Measurements from ENCODE around the gene TMEM62. TPM values are rescaled to one million over a fixed set of nuclear protein-coding genes. Genes with fewer than 3 reads are reported as not detected.
A peak's percentile ranks its signal among the peaks of the same experiment; 100 is the strongest.

TMEM62 gene
- 10 to 100 TPM in 1 of 2 donors, 1 to 10 TPM in 1; 7.6 to 12.8 TPM for polyA plus RNA-seq

DNA sequence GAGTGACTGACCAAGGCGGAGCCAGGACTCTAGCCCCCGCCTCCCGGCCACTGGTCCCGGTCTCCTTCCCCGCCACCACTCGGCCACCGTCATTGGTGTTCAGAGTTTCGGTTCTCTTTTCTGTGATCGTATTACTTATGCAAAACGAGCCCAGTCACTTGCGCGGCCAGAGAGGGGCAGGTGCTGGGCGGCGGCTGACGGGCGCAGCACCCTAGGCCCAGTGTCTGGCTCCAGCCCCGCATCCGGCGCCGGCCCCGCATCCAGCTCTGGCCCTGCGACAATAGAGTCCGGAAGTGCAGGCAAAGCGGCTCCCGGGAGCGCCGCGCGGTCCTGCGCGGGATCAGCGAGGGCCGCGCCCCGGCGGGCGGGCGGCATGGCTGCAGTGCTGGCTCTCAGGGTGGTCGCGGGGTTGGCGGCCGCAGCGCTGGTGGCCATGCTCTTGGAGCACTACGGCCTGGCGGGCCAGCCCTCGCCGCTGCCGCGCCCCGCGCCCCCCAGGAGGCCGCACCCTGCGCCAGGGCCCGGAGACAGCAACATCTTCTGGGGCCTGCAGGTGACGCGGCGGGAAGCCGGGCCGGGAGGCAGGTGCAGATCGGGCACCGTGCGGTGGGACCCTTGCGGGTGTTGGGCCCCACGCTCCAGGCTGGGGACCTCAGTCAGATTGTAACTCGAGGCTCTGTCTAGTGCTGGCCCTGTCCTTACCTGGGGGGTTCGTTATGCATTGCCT, at the start of gene TMEM62:
Gene TMEM62, plus strand, starts transcription at position 157 of the 727 bp plus-strand sequence. Its CDS starts 217 bp downstream, at position 374.
- WGBS, 2 donors, result 0 to 1% methylated on average over 44 to 66 of the region's 66 CpGs
- Histone ChIP-seq H3K27me3 (ENCODE audit: control insufficient read depth in 1 of 2, insufficient read depth in 2 of 2, low read length in 2 of 2) (no peaks in the 10 kb centered on the region), H3K9me3 (ENCODE audit: control insufficient read depth in 2 of 2, insufficient read depth in 1 of 2, low read depth in 1 of 2, low read length in 1 of 2) (no peaks in the 10 kb centered on the region), H3K4me3 (ENCODE audit: low read depth in 1 of 2, low read length in 2 of 2) (peak within 1 kb of the TSS; percentile 93 to 96), H3K36me3 (ENCODE audit: control insufficient read depth in 2 of 2, insufficient read depth in 2 of 2, low read length in 1 of 2) (peaks cover 0 to 4% of the 10 kb centered on the region in 2 donors), H3K27ac (ENCODE audit: low read depth in 2 of 2, low read length in 1 of 2) (peak within 1 kb of the TSS; percentile 84 to 96), H3K4me1 (ENCODE audit: control insufficient read depth in 2 of 2, insufficient read depth in 2 of 2, low read length in 1 of 2) (no peaks in the 10 kb centered on the region)

DNA sequence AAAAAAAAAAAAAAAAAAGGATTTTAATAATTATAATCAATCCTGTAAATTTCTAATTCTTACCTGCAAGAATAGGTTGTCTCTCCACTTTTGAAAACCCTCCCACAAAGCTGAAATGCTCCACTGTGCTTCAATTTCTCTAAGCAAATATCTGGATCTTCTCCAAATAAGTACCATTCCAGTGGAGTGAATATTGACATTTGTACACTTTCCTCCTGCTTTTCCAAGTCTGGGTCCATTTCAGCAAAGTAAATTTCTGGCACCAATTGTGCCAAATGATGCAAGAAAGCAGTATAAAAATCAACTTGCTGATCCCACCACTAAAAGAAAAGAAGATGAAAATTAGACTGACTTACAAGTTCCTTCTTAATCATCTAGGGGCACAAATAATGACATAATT, 47.5 kb upstream of the TMEM62 start:
- H3K4me3 ChIP-seq (ENCODE audit: low read depth in 1 of 2, low read length in 2 of 2), result no peak overlapping the region
- H3K4me1 ChIP-seq (ENCODE audit: control insufficient read depth in 2 of 2, insufficient read depth in 2 of 2, low read length in 1 of 2), result no peaks in the 10 kb centered on the region
- H3K9me3 ChIP-seq (ENCODE audit: control insufficient read depth in 2 of 2, insufficient read depth in 1 of 2, low read depth in 1 of 2, low read length in 1 of 2), result no peaks in the 10 kb centered on the region
- H3K27me3 ChIP-seq (ENCODE audit: control insufficient read depth in 1 of 2, insufficient read depth in 2 of 2, low read length in 2 of 2), result no peaks in the 10 kb centered on the region
- no peaks in the 10 kb centered on the region for H3K36me3 ChIP-seq (ENCODE audit: control insufficient read depth in 2 of 2, insufficient read depth in 2 of 2, low read length in 1 of 2)
- H3K27ac ChIP-seq (ENCODE audit: low read depth in 2 of 2, low read length in 1 of 2), result no peak overlapping the region

GRCh38 chr15:43086551-43086950, 46.8 kb upstream of the TMEM62 start:
- H3K27me3 ChIP-seq (ENCODE audit: control insufficient read depth in 1 of 2, insufficient read depth in 2 of 2, low read length in 2 of 2), result no peaks in the 10 kb centered on the region

DNA sequence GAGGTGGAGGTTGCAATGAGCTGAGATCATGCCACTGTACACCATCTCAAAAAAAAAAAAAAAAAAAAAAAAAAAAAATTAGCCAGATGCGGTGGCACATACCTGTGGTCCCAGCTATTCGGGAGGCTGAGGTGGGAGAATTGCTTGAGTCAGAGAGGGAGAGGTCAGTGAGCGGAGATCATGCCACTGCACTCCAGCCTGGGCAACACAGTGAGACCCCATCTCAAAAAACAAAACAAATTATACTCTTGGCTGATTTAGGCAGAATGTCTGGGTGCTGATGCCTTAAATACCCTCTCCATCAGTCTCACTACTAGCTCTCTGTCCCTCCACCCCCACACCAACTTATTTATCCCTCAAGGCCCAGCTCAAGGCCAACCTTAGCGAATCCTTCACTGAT, 41.5 kb upstream of the TMEM62 start:
- Histone ChIP-seq H3K4me3 (ENCODE audit: low read depth in 1 of 2, low read length in 2 of 2) (no peak overlapping the region), H3K27ac (ENCODE audit: low read depth in 2 of 2, low read length in 1 of 2) (no peak overlapping the region), H3K4me1 (ENCODE audit: control insufficient read depth in 2 of 2, insufficient read depth in 2 of 2, low read length in 1 of 2) (no peaks in the 10 kb centered on the region), H3K27me3 (ENCODE audit: control insufficient read depth in 1 of 2, insufficient read depth in 2 of 2, low read length in 2 of 2) (no peaks in the 10 kb centered on the region), H3K36me3 (ENCODE audit: control insufficient read depth in 2 of 2, insufficient read depth in 2 of 2, low read length in 1 of 2) (no peaks in the 10 kb centered on the region), H3K9me3 (ENCODE audit: control insufficient read depth in 2 of 2, insufficient read depth in 1 of 2, low read depth in 1 of 2, low read length in 1 of 2) (no peaks in the 10 kb centered on the region)
- WGBS, 2 donors, result 98% methylated on average over 4 of the region's 4 CpGs

More at GRCh38 chr15:43086551-43086950, 46.8 kb upstream of the TMEM62 start:
- 57 to 62% methylated on average over 1 of the region's 1 CpG for WGBS, 2 donors
- Histone ChIP-seq H3K27ac (ENCODE audit: low read depth in 2 of 2, low read length in 1 of 2) (no peak overlapping the region), H3K4me3 (ENCODE audit: low read depth in 1 of 2, low read length in 2 of 2) (no peak overlapping the region), H3K36me3 (ENCODE audit: control insufficient read depth in 2 of 2, insufficient read depth in 2 of 2, low read length in 1 of 2) (no peaks in the 10 kb centered on the region), H3K4me1 (ENCODE audit: control insufficient read depth in 2 of 2, insufficient read depth in 2 of 2, low read length in 1 of 2) (no peaks in the 10 kb centered on the region), H3K9me3 (ENCODE audit: control insufficient read depth in 2 of 2, insufficient read depth in 1 of 2, low read depth in 1 of 2, low read length in 1 of 2) (no peaks in the 10 kb centered on the region)

DNA sequence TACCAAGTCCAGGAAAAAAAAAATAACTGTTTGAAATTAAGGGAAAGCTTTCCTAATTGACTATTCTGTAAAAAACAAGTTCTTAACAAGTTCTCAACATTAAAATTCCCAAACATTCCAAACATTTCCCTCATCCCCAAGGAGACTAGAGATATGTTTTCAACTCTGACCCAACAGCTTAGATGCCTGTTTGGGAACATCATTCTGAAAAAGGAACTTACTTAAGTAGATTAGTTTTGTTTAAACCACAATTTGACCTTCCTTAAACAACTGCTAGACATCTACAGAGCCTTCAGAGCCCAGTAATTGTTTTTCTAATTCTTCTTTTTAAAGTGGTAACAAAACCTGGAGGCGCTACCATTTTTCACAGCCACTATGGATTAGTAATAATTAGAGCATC, 40.4 kb upstream of the TMEM62 start:
- H3K36me3 ChIP-seq (ENCODE audit: control insufficient read depth in 2 of 2, insufficient read depth in 2 of 2, low read length in 1 of 2), result no peaks in the 10 kb centered on the region
- H3K27me3 ChIP-seq (ENCODE audit: control insufficient read depth in 1 of 2, insufficient read depth in 2 of 2, low read length in 2 of 2), result no peaks in the 10 kb centered on the region
- WGBS, 2 donors, result 79 to 82% methylated on average over 1 of the region's 1 CpG
- H3K4me3 ChIP-seq (ENCODE audit: low read depth in 1 of 2, low read length in 2 of 2), result no peak overlapping the region
- H3K27ac ChIP-seq (ENCODE audit: low read depth in 2 of 2, low read length in 1 of 2), result no peak overlapping the region
- no peaks in the 10 kb centered on the region for H3K4me1 ChIP-seq (ENCODE audit: control insufficient read depth in 2 of 2, insufficient read depth in 2 of 2, low read length in 1 of 2)
- no peaks in the 10 kb centered on the region for H3K9me3 ChIP-seq (ENCODE audit: control insufficient read depth in 2 of 2, insufficient read depth in 1 of 2, low read depth in 1 of 2, low read length in 1 of 2)

DNA sequence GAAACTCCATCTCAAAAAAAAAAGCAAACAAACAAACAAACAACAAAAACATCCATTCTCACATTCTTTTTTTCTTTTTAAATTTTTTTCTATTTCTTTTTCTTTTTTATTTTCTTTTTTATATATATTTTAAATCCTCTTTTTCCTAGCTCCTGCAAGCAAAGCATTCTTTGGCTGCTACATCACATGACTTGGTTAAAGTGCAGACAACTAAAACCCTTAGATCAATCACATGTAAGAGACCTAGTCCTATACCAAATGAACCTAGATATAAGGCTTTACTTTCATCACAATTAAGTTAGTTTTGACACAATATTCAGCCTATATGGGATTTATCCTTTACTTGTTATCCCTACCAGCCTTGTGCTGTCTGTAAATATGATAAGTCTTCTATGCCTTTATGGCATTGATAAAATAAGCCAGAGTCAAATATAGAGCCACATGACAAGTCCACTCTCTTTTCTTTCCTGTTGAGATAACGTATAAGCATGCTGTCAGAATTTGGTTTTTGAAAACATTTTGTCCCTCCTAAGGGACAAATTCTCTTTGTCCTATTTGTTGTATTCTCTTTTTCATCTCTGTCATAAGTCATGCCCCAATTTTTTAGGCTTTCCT, 38.9 kb upstream of the TMEM62 start:
- 72 to 81% methylated on average over 1 of the region's 1 CpG for WGBS, 2 donors
- no peak overlapping the region for H3K27ac ChIP-seq (ENCODE audit: low read depth in 2 of 2, low read length in 1 of 2)

GRCh38 chr15:43095243-43095642, 38.1 kb upstream of the TMEM62 start:
- Histone ChIP-seq H3K27me3 (ENCODE audit: control insufficient read depth in 1 of 2, insufficient read depth in 2 of 2, low read length in 2 of 2) (no peaks in the 10 kb centered on the region), H3K27ac (ENCODE audit: low read depth in 2 of 2, low read length in 1 of 2) (no peak overlapping the region), H3K4me3 (ENCODE audit: low read depth in 1 of 2, low read length in 2 of 2) (no peak overlapping the region), H3K4me1 (ENCODE audit: control insufficient read depth in 2 of 2, insufficient read depth in 2 of 2, low read length in 1 of 2) (no peaks in the 10 kb centered on the region), H3K36me3 (ENCODE audit: control insufficient read depth in 2 of 2, insufficient read depth in 2 of 2, low read length in 1 of 2) (no peaks in the 10 kb centered on the region), H3K9me3 (ENCODE audit: control insufficient read depth in 2 of 2, insufficient read depth in 1 of 2, low read depth in 1 of 2, low read length in 1 of 2) (no peaks in the 10 kb centered on the region)
- WGBS, 2 donors, result 13 to 30% methylated on average over 1 of the region's 1 CpG

More for the DNA sequence above, 38.9 kb upstream of the TMEM62 start:
- H3K9me3 ChIP-seq (ENCODE audit: control insufficient read depth in 2 of 2, insufficient read depth in 1 of 2, low read depth in 1 of 2, low read length in 1 of 2), result no peaks in the 10 kb centered on the region
- no peaks in the 10 kb centered on the region for H3K36me3 ChIP-seq (ENCODE audit: control insufficient read depth in 2 of 2, insufficient read depth in 2 of 2, low read length in 1 of 2)
- H3K4me1 ChIP-seq (ENCODE audit: control insufficient read depth in 2 of 2, insufficient read depth in 2 of 2, low read length in 1 of 2), result no peaks in the 10 kb centered on the region
- no peak overlapping the region for H3K4me3 ChIP-seq (ENCODE audit: low read depth in 1 of 2, low read length in 2 of 2)
- H3K27me3 ChIP-seq (ENCODE audit: control insufficient read depth in 1 of 2, insufficient read depth in 2 of 2, low read length in 2 of 2), result no peaks in the 10 kb centered on the region

DNA sequence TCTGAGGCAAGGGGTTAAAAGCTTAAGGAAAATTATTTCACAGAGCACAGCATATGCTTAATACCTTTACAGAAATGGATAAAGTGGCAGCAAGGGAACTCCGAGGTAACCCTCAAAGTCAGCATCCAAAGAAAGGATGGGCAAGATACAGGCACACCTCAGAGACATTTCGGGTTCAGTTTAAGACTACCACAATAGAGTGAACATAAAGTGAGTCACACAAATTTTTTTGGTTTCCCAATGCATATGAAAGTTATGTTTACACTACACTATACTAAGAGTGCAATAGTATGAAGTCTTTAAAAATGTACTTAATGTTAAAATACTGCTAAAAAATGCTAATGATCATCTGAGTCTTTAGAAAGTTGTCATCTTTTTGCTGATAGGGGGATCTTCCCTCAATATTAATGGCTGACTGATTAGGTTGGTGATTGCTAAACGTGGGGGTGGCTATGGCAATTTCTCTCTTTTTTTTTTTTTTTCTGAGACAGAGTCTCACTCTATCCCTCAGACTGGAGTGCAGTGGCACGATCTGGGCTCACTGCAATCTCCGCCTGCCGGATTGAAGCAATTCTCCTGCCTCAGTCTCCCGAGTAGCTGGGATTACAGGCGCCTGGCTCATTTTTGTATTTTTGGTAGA, 37.6 kb upstream of the TMEM62 start:
- Histone ChIP-seq H3K36me3 (ENCODE audit: control insufficient read depth in 2 of 2, insufficient read depth in 2 of 2, low read length in 1 of 2) (no peaks in the 10 kb centered on the region), H3K27me3 (ENCODE audit: control insufficient read depth in 1 of 2, insufficient read depth in 2 of 2, low read length in 2 of 2) (no peaks in the 10 kb centered on the region), H3K9me3 (ENCODE audit: control insufficient read depth in 2 of 2, insufficient read depth in 1 of 2, low read depth in 1 of 2, low read length in 1 of 2) (no peaks in the 10 kb centered on the region), H3K27ac (ENCODE audit: low read depth in 2 of 2, low read length in 1 of 2) (no peak overlapping the region), H3K4me1 (ENCODE audit: control insufficient read depth in 2 of 2, insufficient read depth in 2 of 2, low read length in 1 of 2) (no peaks in the 10 kb centered on the region), H3K4me3 (ENCODE audit: low read depth in 1 of 2, low read length in 2 of 2) (no peak overlapping the region)
- 78 to 80% methylated on average over 8 of the region's 8 CpGs for WGBS, 2 donors

GRCh38 chr15:43096411-43096810, 37.0 kb upstream of the TMEM62 start:
- Histone ChIP-seq H3K27ac (ENCODE audit: low read depth in 2 of 2, low read length in 1 of 2) (no peak overlapping the region), H3K27me3 (ENCODE audit: control insufficient read depth in 1 of 2, insufficient read depth in 2 of 2, low read length in 2 of 2) (no peaks in the 10 kb centered on the region), H3K36me3 (ENCODE audit: control insufficient read depth in 2 of 2, insufficient read depth in 2 of 2, low read length in 1 of 2) (no peaks in the 10 kb centered on the region), H3K9me3 (ENCODE audit: control insufficient read depth in 2 of 2, insufficient read depth in 1 of 2, low read depth in 1 of 2, low read length in 1 of 2) (no peaks in the 10 kb centered on the region), H3K4me3 (ENCODE audit: low read depth in 1 of 2, low read length in 2 of 2) (no peak overlapping the region), H3K4me1 (ENCODE audit: control insufficient read depth in 2 of 2, insufficient read depth in 2 of 2, low read length in 1 of 2) (no peaks in the 10 kb centered on the region)
- 58 to 67% methylated on average over 6 of the region's 6 CpGs for WGBS, 2 donors
